T1000 (cell line): ENCODE measurements around the gene DHCR24.
"Not testable (repeated sequence)": the region's sequence is repeated elsewhere in the genome, so short reads cannot be mapped to it uniquely, and the experiment has no call there.

Experiments used
- DNase-seq: peaks from one replicate; lab custom pipeline; 2025; ENCODE audit warnings: mixed read lengths; lab: John Stamatoyannopoulos, UW

Gene DHCR24

GRCh38 chr1:54887665-54888071 lies 673 bp upstream of the DHCR24 start:
- no peak for DNase-seq

DNA sequence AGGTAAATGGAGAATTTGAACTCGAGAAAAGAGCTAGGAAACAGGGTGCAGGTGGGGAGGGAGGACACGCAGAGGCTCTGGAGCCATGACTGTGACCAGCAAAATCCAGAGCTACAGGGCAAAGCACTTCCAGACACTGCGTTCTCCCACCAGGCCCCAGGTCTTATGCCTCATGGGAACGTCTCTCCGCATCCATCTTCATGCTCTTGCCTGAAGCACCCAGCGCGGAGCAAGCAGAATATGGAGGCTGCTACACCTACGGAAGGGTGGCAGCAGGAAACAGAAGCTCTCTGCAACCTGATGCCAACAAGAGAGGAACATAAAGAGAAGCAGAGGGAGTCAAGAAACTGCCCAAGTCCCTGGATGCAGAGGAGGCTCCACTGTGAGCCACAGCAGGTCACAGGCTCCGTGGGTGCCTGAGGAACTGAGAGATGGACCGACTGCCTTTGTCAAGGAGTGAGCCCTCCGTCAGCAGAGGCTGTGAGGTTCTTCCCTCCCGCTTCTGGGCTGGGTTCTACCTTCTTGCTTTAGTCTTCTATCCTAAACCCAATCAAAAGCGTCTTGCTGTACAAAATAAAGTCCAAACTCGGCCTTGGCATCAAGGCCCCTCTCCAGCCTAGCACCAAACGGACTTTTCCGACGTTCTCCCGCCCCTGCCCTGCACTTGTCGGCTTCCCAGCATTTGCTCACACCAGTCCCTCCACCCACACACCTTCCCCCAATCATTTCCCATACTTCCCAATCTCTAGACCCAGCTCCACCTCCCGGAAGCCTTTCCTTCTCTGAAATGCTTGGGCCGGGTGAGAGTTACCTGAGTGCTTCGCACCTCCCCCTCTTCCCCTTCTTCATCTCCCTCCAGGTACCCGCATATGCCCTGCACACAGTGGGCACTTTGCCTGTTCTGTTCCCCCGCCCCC lies 930 bp downstream of the DHCR24 start:
- no peak for DNase-seq

- DNase-seq, result no peak
These were observed 1.7 kb downstream of the DHCR24 start for GRCh38 chr1:54885237-54885679.

DNA sequence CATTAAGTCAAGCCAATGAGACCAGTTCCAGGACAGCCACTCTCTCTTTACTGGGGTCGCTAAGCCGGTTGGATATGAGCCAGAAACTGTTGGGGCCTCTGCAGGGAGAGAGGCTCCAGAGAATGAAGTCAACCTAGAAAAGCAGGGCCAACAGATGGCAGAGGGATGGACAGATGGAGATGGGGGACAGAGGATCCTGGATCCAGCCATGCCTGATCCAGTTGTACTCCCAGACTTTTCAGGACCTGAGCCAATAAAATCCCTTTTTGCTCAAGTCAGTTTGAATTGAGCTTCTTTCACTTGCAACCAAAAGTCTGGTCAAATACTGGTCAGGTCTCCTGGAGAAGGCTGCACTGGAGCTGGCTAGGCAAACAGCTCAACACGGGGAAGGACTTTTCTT lies 2.2 kb downstream of the DHCR24 start:
- DNase-seq, result no peak

DNA sequence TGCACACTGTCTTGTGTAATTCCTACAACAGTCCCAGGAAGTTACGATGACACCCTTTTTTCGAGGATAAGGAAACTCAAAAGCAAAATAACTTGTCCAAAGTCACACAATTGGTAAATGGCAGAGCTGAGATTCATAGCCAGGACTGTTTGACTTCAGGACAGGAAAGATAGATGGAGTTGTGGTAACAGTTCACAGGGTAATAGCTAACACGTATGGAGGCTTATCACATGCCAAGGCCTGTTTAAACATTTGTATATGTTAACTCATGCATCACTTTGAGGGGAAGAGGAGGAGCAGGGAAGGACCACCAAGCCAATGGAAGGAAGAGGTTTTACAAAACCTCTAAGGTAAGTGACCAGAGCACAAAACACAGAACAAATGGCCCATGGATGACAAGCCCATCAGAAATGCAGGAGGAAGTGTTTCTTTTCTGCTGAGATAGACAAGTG lies 2.8 kb downstream of the DHCR24 start:
- DNase-seq, result no peak

- no peak for DNase-seq
These were observed 3.5 kb downstream of the DHCR24 start for GRCh38 chr1:54883349-54884102.

GRCh38 chr1:54882519-54882918 lies 4.5 kb downstream of the DHCR24 start:
- DNase-seq, result no peak

- not testable (repeated sequence) for DNase-seq
These were observed 5.4 kb downstream of the DHCR24 start for GRCh38 chr1:54881604-54882003.

DNA sequence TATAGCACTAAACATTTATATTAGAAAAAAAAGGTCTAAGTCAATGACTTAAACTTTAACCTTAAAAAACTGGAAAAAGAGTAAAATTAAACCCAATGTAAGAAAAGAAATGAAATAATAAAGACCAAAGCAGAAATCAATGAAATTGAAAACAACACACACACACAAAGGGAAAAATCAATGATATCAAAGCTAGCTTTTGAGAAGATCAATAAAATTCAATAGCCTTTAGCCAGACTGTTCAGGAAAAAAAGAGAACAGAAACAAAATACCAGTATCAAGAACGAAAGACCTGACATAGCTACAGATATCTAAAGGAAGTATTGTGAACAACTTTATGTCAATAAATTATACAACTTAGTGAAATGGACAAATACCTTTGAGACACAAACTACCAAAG lies 7.1 kb downstream of the DHCR24 start:
- no peak for DNase-seq

DNA sequence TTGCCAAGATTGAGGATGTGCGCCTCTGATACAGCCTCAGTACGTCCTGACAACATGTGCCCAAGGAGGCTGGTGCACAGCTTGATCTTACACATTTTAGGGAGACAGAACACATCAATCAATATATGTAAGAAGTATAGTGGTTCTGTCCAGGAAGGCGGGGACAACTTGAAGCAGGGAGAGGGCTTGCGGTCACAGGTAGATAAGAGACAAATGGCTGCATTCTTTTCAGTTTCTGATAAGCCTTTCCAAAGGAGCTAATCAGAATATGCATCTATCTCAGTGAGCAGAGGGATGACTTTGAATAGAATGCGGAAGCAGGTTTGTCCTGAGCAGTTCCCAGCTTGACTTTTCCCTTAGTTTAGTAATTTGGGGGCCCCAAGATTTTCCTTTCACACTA lies 10.2 kb downstream of the DHCR24 start:
- DNase-seq, result no peak

GRCh38 chr1:54875000-54875399 lies 12.0 kb downstream of the DHCR24 start:
- DNase-seq, result no peak

DNA sequence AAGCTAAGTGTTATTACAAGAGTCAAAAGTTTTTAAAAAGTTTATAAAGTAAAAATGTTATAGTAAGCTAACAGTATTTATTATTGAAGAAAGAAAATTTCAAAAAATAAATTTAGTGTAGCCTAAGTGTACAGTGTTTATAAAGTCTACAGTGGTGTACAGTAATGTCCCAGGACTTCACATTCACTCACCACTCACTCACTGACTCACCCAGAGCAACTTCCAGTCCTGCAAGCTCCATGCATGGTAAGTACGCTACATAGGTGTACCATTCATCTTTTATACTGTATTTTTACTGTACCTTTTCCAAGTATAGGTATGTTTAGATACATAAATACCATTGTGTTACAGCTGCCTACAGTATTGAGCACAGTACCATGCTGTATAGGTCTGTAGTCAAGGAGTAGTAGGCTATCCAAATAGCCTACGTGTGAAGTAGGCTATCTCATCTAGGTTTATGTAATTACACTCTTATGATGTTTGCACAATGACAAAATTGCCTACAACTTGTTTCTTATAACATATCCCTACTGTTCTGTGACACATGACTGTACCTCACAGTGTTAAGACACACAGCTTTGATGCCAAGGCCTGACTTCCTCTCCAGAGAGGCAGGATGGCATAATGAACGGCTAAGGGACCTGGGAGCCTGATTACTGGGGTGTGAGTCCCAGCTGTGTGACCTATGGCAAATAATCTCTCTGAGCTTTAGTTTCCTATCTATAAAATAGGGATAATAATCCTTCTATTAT lies 12.7 kb downstream of the DHCR24 start:
- DNase-seq, result no peak

GRCh38 chr1:54872036-54872331 lies 15.0 kb downstream of the DHCR24 start:
- DNase-seq, result no peak

GRCh38 chr1:54871275-54872035 lies 15.5 kb downstream of the DHCR24 start:
- DNase-seq, result no peak

GRCh38 chr1:54870869-54871268 lies 16.1 kb downstream of the DHCR24 start:
- no peak for DNase-seq

- no peak for DNase-seq
These were observed 17.7 kb downstream of the DHCR24 start for GRCh38 chr1:54869173-54869851.

GRCh38 chr1:54867717-54868057 lies 19.3 kb downstream of the DHCR24 start:
- DNase-seq, result no peak

GRCh38 chr1:54866801-54867716 lies 19.9 kb downstream of the DHCR24 start:
- no peak for DNase-seq

- no peak for DNase-seq
These were observed 21.5 kb downstream of the DHCR24 start for GRCh38 chr1:54865238-54866073.
